ENCODE measurements around the gene EXOC2.
"Not testable (repeated sequence)": the region's sequence is repeated elsewhere in the genome, so short reads cannot be mapped to it uniquely, and the experiment has no call there.

The EXOC2 gene

GRCh38 chr6:680666-681340 is 12.1 kb downstream of the EXOC2 start:
- no peak for DNase-seq (ENCODE audit: low read depth in 2 of 2)

- DNase-seq (ENCODE audit: low read depth in 2 of 2) = no peak
These were observed 12.7 kb downstream of the EXOC2 start for GRCh38 chr6:680251-680650.

GRCh38 chr6:679282-679681 is 13.7 kb downstream of the EXOC2 start:
- DNase-seq (ENCODE audit: low read depth in 2 of 2) = no peak

- DNase-seq (ENCODE audit: low read depth in 2 of 2) = no peak
These were observed 14.4 kb downstream of the EXOC2 start for GRCh38 chr6:678520-678919.

GRCh38 chr6:677919-678318 is 15.0 kb downstream of the EXOC2 start:
- no peak for DNase-seq (ENCODE audit: low read depth in 2 of 2)

GRCh38 chr6:674956-675355 is 18.0 kb downstream of the EXOC2 start:
- no peak for DNase-seq (ENCODE audit: low read depth in 2 of 2)

- no peak for DNase-seq (ENCODE audit: low read depth in 2 of 2)
These were observed 18.5 kb downstream of the EXOC2 start for GRCh38 chr6:674406-674805.

GRCh38 chr6:667253-667927 is 25.5 kb downstream of the EXOC2 start:
- DNase-seq (ENCODE audit: low read depth in 2 of 2) = no peak

- DNase-seq (ENCODE audit: low read depth in 2 of 2) = no peak
These were observed 27.3 kb downstream of the EXOC2 start for GRCh38 chr6:665403-666267.

- not testable (repeated sequence) for DNase-seq (ENCODE audit: low read depth in 2 of 2)
These were observed 29.2 kb downstream of the EXOC2 start for GRCh38 chr6:663788-664187.

GRCh38 chr6:659716-660581 is 33.0 kb downstream of the EXOC2 start:
- no peak for DNase-seq (ENCODE audit: low read depth in 2 of 2)

GRCh38 chr6:658244-658643 is 34.7 kb downstream of the EXOC2 start:
- DNase-seq (ENCODE audit: low read depth in 2 of 2) = no peak

- no peak for DNase-seq (ENCODE audit: low read depth in 2 of 2)
These were observed 35.2 kb downstream of the EXOC2 start for GRCh38 chr6:657743-658142.

- DNase-seq (ENCODE audit: low read depth in 2 of 2) = no peak
These were observed 36.3 kb downstream of the EXOC2 start, which contains the start of gene HUS1B for GRCh38 chr6:656460-657252. TSS of gene HUS1B (minus strand) at chr6:657100. CDS start at chr6:656944, 156 bp downstream.

GRCh38 chr6:654136-654535 is 38.8 kb downstream of the EXOC2 start:
- DNase-seq (ENCODE audit: low read depth in 2 of 2) = no peak

GRCh38 chr6:652865-653264 is 40.1 kb downstream of the EXOC2 start:
- no peak for DNase-seq (ENCODE audit: low read depth in 2 of 2)

GRCh38 chr6:650098-650497 is 42.8 kb downstream of the EXOC2 start:
- no peak for DNase-seq (ENCODE audit: low read depth in 2 of 2)

GRCh38 chr6:642805-643204 is 50.1 kb downstream of the EXOC2 start:
- DNase-seq (ENCODE audit: low read depth in 2 of 2) = no peak

GRCh38 chr6:641225-641985 is 51.5 kb downstream of the EXOC2 start:
- DNase-seq (ENCODE audit: low read depth in 2 of 2) = no peak

- DNase-seq (ENCODE audit: low read depth in 2 of 2) = no peak
These were observed 56.5 kb downstream of the EXOC2 start for GRCh38 chr6:636488-636887.
